Right lobe of liver (tissue), 4 donors: ENCODE measurements around the gene MYO5A.
A peak's percentile ranks its signal among the peaks of the same experiment; 100 is the strongest.

ENCODE experiments used
- POLR2A ChIP-seq: fragments of 450-650 bp; IDR thresholded peaks from one replicate; pipeline ENCODE4 v1.6.1; 2017; ENCODE audit warnings: antibody characterized with exemption, mild to moderate bottlenecking
- TF ChIP-seq, protein P1 (sequence below), 4 donors: fragments of 200-600 bp in 3 of 4; fragments of 450-650 bp in 1 of 4; IDR thresholded peaks; one replicate each; pipeline versions ENCODE4 v1.5.1 to v1.8.0; 2016 to 2022; ENCODE audit warnings: antibody characterized with exemption in 4 of 4, mild to moderate bottlenecking in 2 of 4
- donor health status: DM: no; HTN: no; CAD: no.
- donor health status: DM: no; HTN: no; CAD: no.
- donor health status: DM: no; HTN: yes; CAD: no.

DNA sequence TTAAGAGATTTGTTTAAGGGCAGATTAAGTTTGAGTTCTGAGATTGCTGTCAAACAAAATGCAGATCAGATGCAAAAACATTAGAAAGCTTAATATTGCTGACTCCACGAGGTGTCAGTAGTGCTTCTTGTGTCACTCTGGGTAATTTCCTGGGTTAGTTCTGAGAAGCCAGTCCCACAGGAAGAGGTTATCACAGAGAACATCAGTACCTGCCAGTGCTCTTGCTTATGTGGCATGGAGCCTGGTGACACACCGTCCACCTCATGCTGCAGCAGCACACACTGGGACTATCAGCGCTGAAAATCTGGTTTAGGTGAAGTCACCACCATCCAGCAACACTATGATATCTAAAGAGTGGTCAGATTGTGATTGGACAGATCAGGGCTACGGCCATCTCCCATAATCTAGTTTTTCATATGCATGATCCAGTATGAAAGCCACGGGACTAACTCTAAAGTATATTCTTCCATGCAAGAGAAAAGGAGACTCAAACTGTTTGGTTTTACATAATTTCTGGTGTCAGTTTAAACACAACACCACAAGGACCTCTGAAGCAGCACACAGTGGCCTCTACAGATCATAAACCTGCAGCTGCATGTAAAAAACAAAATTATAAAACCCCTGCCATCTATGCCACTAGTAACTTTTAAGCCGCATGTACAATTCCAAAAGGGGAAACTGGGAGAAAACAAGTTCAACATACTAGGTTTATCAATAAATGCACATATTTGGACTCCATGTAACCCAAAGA lies 197.0 kb downstream of the MYO5A start:
- TF ChIP-seq, protein P1, sequence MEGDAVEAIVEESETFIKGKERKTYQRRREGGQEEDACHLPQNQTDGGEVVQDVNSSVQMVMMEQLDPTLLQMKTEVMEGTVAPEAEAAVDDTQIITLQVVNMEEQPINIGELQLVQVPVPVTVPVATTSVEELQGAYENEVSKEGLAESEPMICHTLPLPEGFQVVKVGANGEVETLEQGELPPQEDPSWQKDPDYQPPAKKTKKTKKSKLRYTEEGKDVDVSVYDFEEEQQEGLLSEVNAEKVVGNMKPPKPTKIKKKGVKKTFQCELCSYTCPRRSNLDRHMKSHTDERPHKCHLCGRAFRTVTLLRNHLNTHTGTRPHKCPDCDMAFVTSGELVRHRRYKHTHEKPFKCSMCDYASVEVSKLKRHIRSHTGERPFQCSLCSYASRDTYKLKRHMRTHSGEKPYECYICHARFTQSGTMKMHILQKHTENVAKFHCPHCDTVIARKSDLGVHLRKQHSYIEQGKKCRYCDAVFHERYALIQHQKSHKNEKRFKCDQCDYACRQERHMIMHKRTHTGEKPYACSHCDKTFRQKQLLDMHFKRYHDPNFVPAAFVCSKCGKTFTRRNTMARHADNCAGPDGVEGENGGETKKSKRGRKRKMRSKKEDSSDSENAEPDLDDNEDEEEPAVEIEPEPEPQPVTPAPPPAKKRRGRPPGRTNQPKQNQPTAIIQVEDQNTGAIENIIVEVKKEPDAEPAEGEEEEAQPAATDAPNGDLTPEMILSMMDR (IDR thresholded peaks at IDR 0.05), result peak; percentile 37 to 56 (median 44)
- TF ChIP-seq POLR2A, result no peak
